Ishikawa (cell line): ENCODE results near the gene ARID2.
A peak's percentile ranks its signal among the peaks of the same experiment; 100 is the strongest.

ENCODE experiments used
- CEBPB ChIP-seq: IDR thresholded peaks from 2 replicates; pipeline ENCODE4 v1.6.1; 2012
- CREB1 ChIP-seq: IDR thresholded peaks from 2 replicates; pipeline ENCODE4 v1.6.1; 2012; ENCODE audit warnings: low read depth
- EGR1 ChIP-seq: IDR thresholded peaks from 2 replicates; pipeline ENCODE4 v1.6.1; 2012
- EP300 ChIP-seq: IDR thresholded peaks from 2 replicates; pipeline ENCODE4 v1.6.1; 2012; ENCODE audit warnings: borderline replicate concordance
- FOXM1 ChIP-seq: IDR thresholded peaks from 2 replicates; pipeline ENCODE4 v1.6.1; 2012; ENCODE audit warnings: low read depth, borderline replicate concordance
- MAX ChIP-seq: IDR thresholded peaks from 2 replicates; pipeline ENCODE4 v1.6.1; 2012
- NFIC ChIP-seq: IDR thresholded peaks from 2 replicates; pipeline ENCODE4 v1.6.1; 2012
- RAD21 ChIP-seq: IDR thresholded peaks from 2 replicates; pipeline ENCODE4 v1.6.1; 2012; ENCODE audit warnings: low read depth
- REST ChIP-seq: IDR thresholded peaks from 2 replicates; pipeline ENCODE4 v1.6.1; 2012; ENCODE audit warnings: low read depth, mild to moderate bottlenecking
- TAF1 ChIP-seq: IDR thresholded peaks from 2 replicates; pipeline ENCODE4 v1.6.1; 2012; ENCODE audit warnings: low read depth, mild to moderate bottlenecking
- TCF12 ChIP-seq: IDR thresholded peaks from 2 replicates; pipeline ENCODE4 v1.6.1; 2012; ENCODE audit warnings: low read depth
- TEAD4 ChIP-seq: IDR thresholded peaks from 2 replicates; pipeline ENCODE4 v1.6.1; 2012
- USF1 ChIP-seq: IDR thresholded peaks from 2 replicates; pipeline ENCODE4 v1.6.1; 2012
- YY1 ChIP-seq: IDR thresholded peaks from 2 replicates; pipeline ENCODE4 v1.6.1; 2012; ENCODE audit warnings: low read depth
- ZBTB7A ChIP-seq: IDR thresholded peaks from 2 replicates; pipeline ENCODE4 v1.6.1; 2012; ENCODE audit warnings: low read depth

Gene ARID2

GRCh38 chr12:45781080-45781479, 51.6 kb downstream of the ARID2 start:
- TF ChIP-seq FOXM1, result no peak
- TF ChIP-seq NFIC, result no peak
- TF ChIP-seq TAF1, result no peak
- TF ChIP-seq TCF12, result no peak
- TF ChIP-seq CREB1, result no peak
- no peak for TF ChIP-seq EGR1
- no peak for TF ChIP-seq ZBTB7A
- TF ChIP-seq MAX, result no peak
- TF ChIP-seq CEBPB, result no peak
- no peak for TF ChIP-seq YY1

- TF ChIP-seq TCF12 (no peak), TEAD4 (no peak), MAX (no peak), TAF1 (no peak), NFIC (no peak), EP300 (no peak), EGR1 (no peak)
Measured at GRCh38 chr12:45785315-45785714, 55.8 kb downstream of the ARID2 start.

GRCh38 chr12:45789025-45789424, 59.5 kb downstream of the ARID2 start:
- TF ChIP-seq EGR1 (no peak), CREB1 (no peak), MAX (no peak), EP300 (no peak), CEBPB (no peak), ZBTB7A (no peak), TCF12 (no peak), RAD21 (no peak), REST (no peak), TEAD4 (no peak), TAF1 (no peak)

- TF ChIP-seq REST, result peak; percentile 82
- TF ChIP-seq EP300, result no peak
Measured at GRCh38 chr12:45794422-45794821, 64.9 kb downstream of the ARID2 start.

GRCh38 chr12:45801625-45802024, 72.1 kb downstream of the ARID2 start:
- no peak for TF ChIP-seq EGR1
- TF ChIP-seq MAX, result no peak
- no peak for TF ChIP-seq EP300

GRCh38 chr12:45803111-45803510, 73.6 kb downstream of the ARID2 start:
- TF ChIP-seq RAD21, result no peak
- no peak for TF ChIP-seq EGR1
- no peak for TF ChIP-seq CREB1
- TF ChIP-seq REST, result no peak
- no peak for TF ChIP-seq EP300
- TF ChIP-seq TCF12, result no peak
- TF ChIP-seq ZBTB7A, result no peak
- TF ChIP-seq NFIC, result no peak
- no peak for TF ChIP-seq MAX
- TF ChIP-seq FOXM1, result no peak
- no peak for TF ChIP-seq USF1
- TF ChIP-seq YY1, result no peak
- TF ChIP-seq TEAD4, result no peak
